PC-3 (cell line): ENCODE results near the gene UBE3A.

ENCODE experiments used
- EZH2phosphoT487 ChIP-seq: fragments of 300-600 bp; sonication (generic); IDR thresholded peaks from 2 replicates; pipeline ENCODE4 v1.6.1; 2018; ENCODE audit warnings: mild to moderate bottlenecking, antibody characterized with exemption, low read length, borderline replicate concordance
- TF ChIP-seq, protein P1 (sequence below): fragments of 300-600 bp; sonication (generic); conservative IDR thresholded peaks from 2 replicates; pipeline ENCODE4 v1.5.1; 2017; ENCODE audit warnings: antibody characterized with exemption, low read depth, mild to moderate bottlenecking, low read length

DNA sequence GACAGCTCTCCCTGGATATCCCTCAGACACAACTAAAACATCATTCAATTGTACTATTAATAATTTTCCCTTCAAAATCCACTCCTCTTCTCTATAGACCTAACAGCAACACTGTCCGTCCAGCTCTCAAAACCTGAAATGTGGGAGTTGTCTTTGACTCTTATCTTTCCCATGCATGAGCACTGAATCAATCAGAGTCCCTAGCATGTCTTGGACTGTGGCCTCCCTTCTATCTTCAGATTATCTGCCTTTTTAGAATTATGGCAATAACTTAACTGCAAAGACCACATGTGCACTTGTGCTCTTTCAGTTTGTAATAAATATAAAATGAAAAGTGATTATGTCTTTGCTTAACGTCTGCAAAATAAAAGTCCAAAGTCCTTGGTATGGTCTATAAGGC, 107.0 kb downstream of the UBE3A start:
- TF ChIP-seq, protein P1, sequence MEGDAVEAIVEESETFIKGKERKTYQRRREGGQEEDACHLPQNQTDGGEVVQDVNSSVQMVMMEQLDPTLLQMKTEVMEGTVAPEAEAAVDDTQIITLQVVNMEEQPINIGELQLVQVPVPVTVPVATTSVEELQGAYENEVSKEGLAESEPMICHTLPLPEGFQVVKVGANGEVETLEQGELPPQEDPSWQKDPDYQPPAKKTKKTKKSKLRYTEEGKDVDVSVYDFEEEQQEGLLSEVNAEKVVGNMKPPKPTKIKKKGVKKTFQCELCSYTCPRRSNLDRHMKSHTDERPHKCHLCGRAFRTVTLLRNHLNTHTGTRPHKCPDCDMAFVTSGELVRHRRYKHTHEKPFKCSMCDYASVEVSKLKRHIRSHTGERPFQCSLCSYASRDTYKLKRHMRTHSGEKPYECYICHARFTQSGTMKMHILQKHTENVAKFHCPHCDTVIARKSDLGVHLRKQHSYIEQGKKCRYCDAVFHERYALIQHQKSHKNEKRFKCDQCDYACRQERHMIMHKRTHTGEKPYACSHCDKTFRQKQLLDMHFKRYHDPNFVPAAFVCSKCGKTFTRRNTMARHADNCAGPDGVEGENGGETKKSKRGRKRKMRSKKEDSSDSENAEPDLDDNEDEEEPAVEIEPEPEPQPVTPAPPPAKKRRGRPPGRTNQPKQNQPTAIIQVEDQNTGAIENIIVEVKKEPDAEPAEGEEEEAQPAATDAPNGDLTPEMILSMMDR: no peak
- no peak for TF ChIP-seq EZH2phosphoT487
